ENCODE measurements around the gene FBXL15.

The FBXL15 gene

GRCh38 chr10:102457591-102458150 lies 37.0 kb downstream of the FBXL15 start:
- no peak for DNase-seq

- no peak for DNase-seq
Observed at GRCh38 chr10:102458656-102459055, 38.0 kb downstream of the FBXL15 start.

DNA sequence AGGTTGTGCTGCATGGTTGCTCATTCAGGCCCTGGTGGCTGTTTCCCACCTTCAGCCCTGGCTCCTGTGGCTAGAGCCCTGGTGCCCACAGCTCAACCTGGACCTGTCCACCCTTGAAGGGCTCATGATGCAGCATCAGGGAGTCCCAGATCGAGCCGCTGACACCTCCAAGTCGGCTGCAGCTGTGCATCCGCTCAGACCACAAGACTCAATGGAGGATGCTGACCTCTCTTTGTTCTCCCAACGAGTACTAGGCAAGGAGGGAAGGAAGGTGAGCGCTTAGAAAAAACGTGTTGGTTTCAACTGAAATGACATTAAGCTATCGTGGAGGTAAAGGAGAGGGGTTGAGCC lies 40.2 kb downstream of the FBXL15 start:
- DNase-seq: no peak

GRCh38 chr10:102461187-102462054 lies 40.8 kb downstream of the FBXL15 start:
- peak; percentile 86 to 88 for DNase-seq

- DNase-seq: no peak
Observed at GRCh38 chr10:102462512-102463054, 41.9 kb downstream of the FBXL15 start.

GRCh38 chr10:102463983-102464382 lies 43.3 kb downstream of the FBXL15 start:
- no peak for DNase-seq

- DNase-seq: no peak
Observed at GRCh38 chr10:102465466-102465865, 44.8 kb downstream of the FBXL15 start.

DNA sequence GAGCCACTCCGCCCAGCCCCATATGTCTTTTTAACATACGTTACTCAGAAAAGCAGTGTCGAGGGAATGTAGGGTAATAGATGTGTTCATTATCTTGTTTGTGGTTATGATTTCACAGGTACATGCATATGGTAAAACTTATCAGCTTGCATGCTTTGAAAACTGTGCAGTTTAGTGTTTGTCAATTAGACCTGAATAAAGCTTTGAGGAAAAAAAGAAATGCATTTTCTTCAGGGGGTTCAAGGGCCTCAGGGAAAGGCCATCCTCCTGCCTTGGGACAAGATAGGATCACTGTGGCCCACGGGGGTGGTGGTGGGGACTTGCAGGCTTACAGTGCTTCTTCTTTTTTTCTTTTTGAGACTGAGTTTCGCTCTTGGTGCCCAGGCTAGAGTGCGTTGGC lies 46.7 kb downstream of the FBXL15 start:
- no peak for DNase-seq

DNA sequence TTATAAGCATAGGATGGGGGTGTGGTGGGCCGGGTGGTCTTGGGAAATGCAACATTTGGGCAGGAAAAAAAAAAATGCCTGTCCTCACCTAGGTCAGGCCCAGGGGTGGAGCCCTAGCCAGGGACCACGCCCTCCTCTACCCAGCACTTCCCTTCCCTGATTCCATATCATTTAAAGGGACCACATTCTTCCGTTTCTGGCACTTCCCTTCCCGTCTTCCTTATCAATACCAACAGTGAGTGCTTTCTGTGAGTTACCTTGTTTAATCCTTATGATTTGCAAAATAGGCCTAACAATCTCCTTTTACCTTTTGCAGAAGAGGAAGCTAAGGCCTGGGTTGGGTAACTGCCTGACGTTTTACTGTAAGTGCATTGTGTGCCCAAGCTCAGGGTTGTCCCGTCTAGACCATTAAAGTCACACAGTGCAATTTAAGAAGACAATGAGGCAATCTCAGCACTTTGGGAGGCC lies 47.4 kb downstream of the FBXL15 start:
- DNase-seq: no peak

- DNase-seq: no peak
Observed at GRCh38 chr10:102468683-102469082, 48.0 kb downstream of the FBXL15 start.

- DNase-seq: no peak
Observed at GRCh38 chr10:102470579-102471546, 50.2 kb downstream of the FBXL15 start.
